ENCODE data around the gene RIN2. TPM values are rescaled to one million over a fixed set of nuclear protein-coding genes. Genes with fewer than 3 reads are reported as not detected.

Gene RIN2
- total RNA-seq, 1 experiment from 2014 or later: 1.5 TPM

DNA sequence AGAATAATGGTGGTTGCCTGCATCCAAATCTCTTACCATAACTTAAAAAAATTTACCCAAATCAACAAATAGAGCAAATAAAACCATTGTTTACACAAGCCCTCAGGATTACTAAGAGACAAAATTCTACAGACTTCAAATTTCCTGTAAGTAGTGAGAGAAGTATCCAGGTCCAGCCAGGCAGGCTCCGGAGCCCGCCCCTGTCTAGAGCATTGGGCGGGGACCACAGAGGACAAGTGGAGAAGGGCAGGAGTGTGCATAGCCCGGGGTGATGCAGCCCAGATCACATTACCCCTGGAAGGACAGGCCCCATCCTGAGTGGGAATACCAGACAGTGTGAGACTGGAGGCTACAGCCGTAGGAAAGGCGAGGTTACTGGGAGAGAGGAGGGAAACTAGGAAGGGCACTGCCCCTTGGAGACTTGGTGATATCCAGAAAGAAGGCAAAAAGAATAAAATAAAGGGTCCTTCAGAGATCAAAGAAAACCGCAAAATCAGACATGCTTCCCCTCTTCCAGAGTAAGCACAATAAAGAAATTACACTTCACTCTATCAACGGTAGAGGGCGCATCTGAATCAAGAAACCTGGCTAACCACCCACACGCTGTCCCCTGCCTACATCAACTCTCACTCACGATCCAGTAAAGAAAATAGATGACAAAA, 26.6 kb downstream of the RIN2 start (continued):
- peak; percentile 91 for TF ChIP-seq TCF7L2 (IDR thresholded peaks at IDR 0.05; ENCODE audit: borderline replicate concordance, extremely low read depth, insufficient read depth, insufficient read length)
- no peak for TF ChIP-seq ZFX (IDR thresholded peaks at IDR 0.05)

DNA sequence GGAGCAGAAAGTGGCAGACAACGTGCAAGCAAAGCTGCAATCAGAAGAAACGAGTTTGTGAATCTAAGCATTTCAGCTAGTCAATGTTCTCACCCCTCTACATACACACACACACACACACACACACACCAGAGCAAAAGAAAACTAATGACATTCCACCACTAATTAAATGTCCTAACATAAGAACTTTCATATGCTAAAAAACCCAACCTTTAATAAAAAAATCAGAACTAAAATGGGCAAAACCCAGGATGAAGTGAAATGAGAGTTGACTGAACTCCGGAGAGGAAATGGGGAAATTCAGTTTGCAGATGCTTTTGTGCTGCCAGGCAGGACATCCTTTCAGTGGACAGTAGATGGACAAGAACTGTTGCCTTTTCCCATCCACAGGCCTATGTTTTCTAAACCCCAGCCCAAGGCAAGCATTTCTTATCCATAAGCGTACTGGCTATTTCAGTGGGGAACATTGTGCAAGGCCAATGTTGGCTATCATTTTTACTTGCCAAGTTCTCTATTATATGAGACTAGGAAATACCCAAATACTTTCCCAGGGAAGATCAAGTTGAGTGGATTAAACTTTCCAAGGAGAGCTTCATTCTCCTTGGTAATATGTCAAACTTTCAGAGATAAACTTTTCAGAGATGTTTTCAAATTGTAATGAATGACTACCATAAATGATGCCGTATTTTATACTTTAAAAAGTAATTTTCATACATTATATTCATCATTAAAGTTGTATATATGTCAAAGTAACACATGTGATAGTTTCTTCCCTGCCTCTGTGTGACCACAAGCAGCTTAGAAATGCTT, 27.3 kb downstream of the RIN2 start:
- peak overlapping the region; percentile 39 for H2AFZ ChIP-seq (ENCODE audit: low read depth, low read length, poor library complexity, severe bottlenecking)
- POLR2A ChIA-PET: no interaction called here
- no TSS peak for BruUV-seq (replicated peaks)
- ATAC-seq: peak; percentile 27; the same call in 1 of the 2 replicates
- no peaks in the 10 kb centered on the region for H3K9me2 ChIP-seq (ENCODE audit: insufficient read depth)
- CTCF ChIA-PET: interaction anchor here (1.2 to 1.3 kb wide), 2 partner anchors 17 to 208 kb away, joined by 3 to 5 read pairs; no protein-coding TSS in a partner anchor
- DNase-seq (ENCODE audit: low read depth, low spot score): no peak
- H3K9me3 ChIP-seq (ENCODE audit: control insufficient read depth in 1 of 2, insufficient read depth in 1 of 2, low read depth in 1 of 2, low read length in 2 of 2): no peaks in the 10 kb centered on the region
- H3K4me3 ChIP-seq (replicated peaks in 1 of 2; ENCODE audit: low read depth in 1 of 2, low read length in 2 of 2): no peak overlapping the region
- no peaks in the 10 kb centered on the region for H3K36me3 ChIP-seq (ENCODE audit: control insufficient read depth in 1 of 2, insufficient read depth in 2 of 2, low read length in 2 of 2)
- no peaks in the 10 kb centered on the region for H4K20me1 ChIP-seq (ENCODE audit: insufficient read depth)
- no peak overlapping the region for H3K9ac ChIP-seq (ENCODE audit: low read length)
- no peaks in the 10 kb centered on the region for H3K27me3 ChIP-seq (ENCODE audit: insufficient read depth, low read length)
- RAD21 ChIA-PET (ENCODE audit: low non-redundant PET in 1 of 2, low total read pairs in 2 of 2, uncharacterized antibody in 2 of 2, unreplicated experiment in 2 of 2): no interaction called here
- peaks cover 11 to 17% of the 10 kb centered on the region in 2 experiments for H3K4me1 ChIP-seq (ENCODE audit: control insufficient read depth in 1 of 2, insufficient read depth in 2 of 2, low read length in 2 of 2)
- no peak overlapping the region for H3K27ac ChIP-seq (ENCODE audit: low read depth, low read length)
- no peaks in the 10 kb centered on the region for H3K79me2 ChIP-seq (ENCODE audit: insufficient read depth, low read length)
- no peak for TF ChIP-seq POLR2AphosphoS5 (IDR thresholded peaks at IDR 0.05; ENCODE audit: low read depth, low read length)
- no peak for TF ChIP-seq RAD21 (IDR thresholded peaks at IDR 0.05; ENCODE audit: low read depth)
- no peak for TF ChIP-seq ELF1 (IDR thresholded peaks at IDR 0.05; ENCODE audit: borderline replicate concordance, low read depth)
- TF ChIP-seq, protein P1, sequence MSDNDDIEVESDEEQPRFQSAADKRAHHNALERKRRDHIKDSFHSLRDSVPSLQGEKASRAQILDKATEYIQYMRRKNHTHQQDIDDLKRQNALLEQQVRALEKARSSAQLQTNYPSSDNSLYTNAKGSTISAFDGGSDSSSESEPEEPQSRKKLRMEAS (IDR thresholded peaks at IDR 0.05): no peak
- TF ChIP-seq EZH2 (IDR thresholded peaks at IDR 0.05): no peak
- TF ChIP-seq, protein P2, sequence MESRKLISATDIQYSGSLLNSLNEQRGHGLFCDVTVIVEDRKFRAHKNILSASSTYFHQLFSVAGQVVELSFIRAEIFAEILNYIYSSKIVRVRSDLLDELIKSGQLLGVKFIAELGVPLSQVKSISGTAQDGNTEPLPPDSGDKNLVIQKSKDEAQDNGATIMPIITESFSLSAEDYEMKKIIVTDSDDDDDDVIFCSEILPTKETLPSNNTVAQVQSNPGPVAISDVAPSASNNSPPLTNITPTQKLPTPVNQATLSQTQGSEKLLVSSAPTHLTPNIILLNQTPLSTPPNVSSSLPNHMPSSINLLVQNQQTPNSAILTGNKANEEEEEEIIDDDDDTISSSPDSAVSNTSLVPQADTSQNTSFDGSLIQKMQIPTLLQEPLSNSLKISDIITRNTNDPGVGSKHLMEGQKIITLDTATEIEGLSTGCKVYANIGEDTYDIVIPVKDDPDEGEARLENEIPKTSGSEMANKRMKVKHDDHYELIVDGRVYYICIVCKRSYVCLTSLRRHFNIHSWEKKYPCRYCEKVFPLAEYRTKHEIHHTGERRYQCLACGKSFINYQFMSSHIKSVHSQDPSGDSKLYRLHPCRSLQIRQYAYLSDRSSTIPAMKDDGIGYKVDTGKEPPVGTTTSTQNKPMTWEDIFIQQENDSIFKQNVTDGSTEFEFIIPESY (IDR thresholded peaks at IDR 0.05; ENCODE audit: extremely low read depth, insufficient replicate concordance, low read length): no peak
- TF ChIP-seq SRF (IDR thresholded peaks at IDR 0.05; ENCODE audit: low read depth): no peak
- no peak for TF ChIP-seq EGR1 (IDR thresholded peaks at IDR 0.05; ENCODE audit: low read depth)
- intact Hi-C loops (cut with micrococcal nuclease): loop anchor here (1.0 to 10.0 kb wide), 5 partner anchors 99 to 779 kb away; partner anchors contain the start of gene NAA20
- H3K4me2 ChIP-seq (ENCODE audit: low read length): peak overlapping the region; percentile 56

All from HCT116 (cell line).